PFSK-1 (cell line): Measurements from ENCODE around the gene RAP1GAP2.

Experiments used
- FOXP2 ChIP-seq: optimal IDR thresholded peaks from 2 replicates; pipeline ENCODE3; 2011; ENCODE audit warnings: borderline replicate concordance, control low read depth, inconsistent platforms; ENCODE audit not compliant: insufficient read depth; ENCODE audit errors: extremely low read length, extremely low read depth
- POLR2AphosphoS5 ChIP-seq: IDR thresholded peaks from 2 replicates; pipeline ENCODE4 v1.6.1; 2012; ENCODE audit warnings: low read depth, mild to moderate bottlenecking, control low read depth, low read length, moderate library complexity
- REST ChIP-seq, 2 experiments: IDR thresholded peaks; 2 replicates each; pipeline versions ENCODE4 v1.6.1 to v1.8.0; 2011 to 2012; ENCODE audit warnings: low read depth in 2 of 2, low read length in 2 of 2, control low read depth in 1 of 2, inconsistent platforms in 1 of 2, mild to moderate bottlenecking in 1 of 2, moderate library complexity in 1 of 2; ENCODE audit not compliant: insufficient read depth in 1 of 2
- SIN3A ChIP-seq: IDR thresholded peaks from 2 replicates; pipeline ENCODE4 v1.6.1; 2012; ENCODE audit warnings: mild to moderate bottlenecking, low read length, moderate library complexity, borderline replicate concordance; ENCODE audit not compliant: insufficient read depth
- TAF1 ChIP-seq: IDR thresholded peaks from 2 replicates; pipeline ENCODE4 v1.6.1; 2012; ENCODE audit warnings: low read length, control low read depth, borderline replicate concordance; ENCODE audit not compliant: insufficient read depth

- no peak for TF ChIP-seq POLR2AphosphoS5
- no peak for TF ChIP-seq REST (IDR thresholded peaks at IDR 0.05; ENCODE audit: insufficient read depth in 1 of 2, low read depth in 2 of 2, low read length in 2 of 2)
- no peak for TF ChIP-seq SIN3A
- TF ChIP-seq FOXP2, result no peak
- TF ChIP-seq TAF1, result no peak
Measured at GRCh38 chr17:2959371-2960130, 163.3 kb downstream of the RAP1GAP2 start.
